PFSK-1 (cell line): ENCODE data around the gene WDFY3.

Experiments used
- POLR2AphosphoS5 ChIP-seq: IDR thresholded peaks from 2 replicates; pipeline ENCODE4 v1.6.1; 2012; ENCODE audit warnings: low read depth, mild to moderate bottlenecking, control low read depth, low read length, moderate library complexity
- TAF1 ChIP-seq: IDR thresholded peaks from 2 replicates; pipeline ENCODE4 v1.6.1; 2012; ENCODE audit warnings: low read length, control low read depth, borderline replicate concordance; ENCODE audit not compliant: insufficient read depth
- TF ChIP-seq, protein P1 (sequence below), 2 experiments: IDR thresholded peaks; 2 replicates each; pipeline versions ENCODE4 v1.6.1 to v1.8.0; 2011 to 2012; ENCODE audit warnings: low read depth in 2 of 2, low read length in 2 of 2, control low read depth in 1 of 2, inconsistent platforms in 1 of 2, mild to moderate bottlenecking in 1 of 2, moderate library complexity in 1 of 2; ENCODE audit not compliant: insufficient read depth in 1 of 2

DNA sequence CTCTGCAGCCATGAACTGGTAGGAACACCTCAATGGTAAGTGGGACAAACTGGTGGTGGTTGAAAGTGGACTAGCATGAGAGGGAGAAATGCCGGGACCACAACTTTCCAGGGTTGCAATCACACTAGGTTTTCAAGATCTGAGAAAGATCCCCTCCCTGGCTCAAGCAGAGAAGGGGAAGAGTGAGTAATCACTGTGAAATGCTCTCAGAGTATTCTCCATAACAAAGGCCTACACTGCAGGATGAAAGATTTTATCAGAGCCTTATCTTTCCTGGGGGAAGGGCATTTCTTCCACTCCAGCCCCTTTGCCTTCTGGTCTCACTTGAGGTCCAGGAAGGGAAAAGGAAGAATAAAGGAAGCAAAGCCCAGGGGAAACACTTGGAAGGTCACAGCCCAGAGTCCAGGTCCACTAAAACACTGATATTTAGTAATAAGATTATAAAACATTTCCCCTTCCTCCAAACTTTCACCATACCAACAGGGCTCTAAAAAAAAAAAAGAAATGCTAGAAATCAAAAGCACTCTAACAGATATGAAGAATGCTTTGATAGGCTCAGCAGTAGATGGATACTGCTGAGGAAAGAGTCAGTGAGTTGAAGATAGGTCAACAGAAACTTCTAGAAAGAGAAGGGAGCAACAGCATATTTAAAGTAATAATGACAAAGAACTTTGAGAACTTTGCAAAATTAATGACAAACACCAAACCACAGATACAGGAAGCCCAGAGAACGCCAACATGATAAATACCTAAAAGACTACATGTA is 95.9 kb downstream of the WDFY3 start:
- TF ChIP-seq, protein P1, sequence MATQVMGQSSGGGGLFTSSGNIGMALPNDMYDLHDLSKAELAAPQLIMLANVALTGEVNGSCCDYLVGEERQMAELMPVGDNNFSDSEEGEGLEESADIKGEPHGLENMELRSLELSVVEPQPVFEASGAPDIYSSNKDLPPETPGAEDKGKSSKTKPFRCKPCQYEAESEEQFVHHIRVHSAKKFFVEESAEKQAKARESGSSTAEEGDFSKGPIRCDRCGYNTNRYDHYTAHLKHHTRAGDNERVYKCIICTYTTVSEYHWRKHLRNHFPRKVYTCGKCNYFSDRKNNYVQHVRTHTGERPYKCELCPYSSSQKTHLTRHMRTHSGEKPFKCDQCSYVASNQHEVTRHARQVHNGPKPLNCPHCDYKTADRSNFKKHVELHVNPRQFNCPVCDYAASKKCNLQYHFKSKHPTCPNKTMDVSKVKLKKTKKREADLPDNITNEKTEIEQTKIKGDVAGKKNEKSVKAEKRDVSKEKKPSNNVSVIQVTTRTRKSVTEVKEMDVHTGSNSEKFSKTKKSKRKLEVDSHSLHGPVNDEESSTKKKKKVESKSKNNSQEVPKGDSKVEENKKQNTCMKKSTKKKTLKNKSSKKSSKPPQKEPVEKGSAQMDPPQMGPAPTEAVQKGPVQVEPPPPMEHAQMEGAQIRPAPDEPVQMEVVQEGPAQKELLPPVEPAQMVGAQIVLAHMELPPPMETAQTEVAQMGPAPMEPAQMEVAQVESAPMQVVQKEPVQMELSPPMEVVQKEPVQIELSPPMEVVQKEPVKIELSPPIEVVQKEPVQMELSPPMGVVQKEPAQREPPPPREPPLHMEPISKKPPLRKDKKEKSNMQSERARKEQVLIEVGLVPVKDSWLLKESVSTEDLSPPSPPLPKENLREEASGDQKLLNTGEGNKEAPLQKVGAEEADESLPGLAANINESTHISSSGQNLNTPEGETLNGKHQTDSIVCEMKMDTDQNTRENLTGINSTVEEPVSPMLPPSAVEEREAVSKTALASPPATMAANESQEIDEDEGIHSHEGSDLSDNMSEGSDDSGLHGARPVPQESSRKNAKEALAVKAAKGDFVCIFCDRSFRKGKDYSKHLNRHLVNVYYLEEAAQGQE (IDR thresholded peaks at IDR 0.05; ENCODE audit: insufficient read depth in 1 of 2, low read depth in 2 of 2, low read length in 2 of 2): no peak; a peak in 1 of 4 replicates
- TF ChIP-seq TAF1 (no peak), POLR2AphosphoS5 (no peak)
